GM10266 (cell line): ENCODE data around the gene PHTF2.

Experiments
- DNase-seq: peaks from one replicate; pipeline ENCODE4 v3.0.0; 2012; ENCODE audit errors: extremely low spot score
- CTCF ChIP-seq: IDR thresholded peaks from 2 replicates; pipeline ENCODE4 v1.5.1; 2012; ENCODE audit warnings: mild to moderate bottlenecking, low read depth; ENCODE audit not compliant: control insufficient read depth, insufficient read depth; ENCODE audit errors: missing control alignments

The PHTF2 gene

DNA sequence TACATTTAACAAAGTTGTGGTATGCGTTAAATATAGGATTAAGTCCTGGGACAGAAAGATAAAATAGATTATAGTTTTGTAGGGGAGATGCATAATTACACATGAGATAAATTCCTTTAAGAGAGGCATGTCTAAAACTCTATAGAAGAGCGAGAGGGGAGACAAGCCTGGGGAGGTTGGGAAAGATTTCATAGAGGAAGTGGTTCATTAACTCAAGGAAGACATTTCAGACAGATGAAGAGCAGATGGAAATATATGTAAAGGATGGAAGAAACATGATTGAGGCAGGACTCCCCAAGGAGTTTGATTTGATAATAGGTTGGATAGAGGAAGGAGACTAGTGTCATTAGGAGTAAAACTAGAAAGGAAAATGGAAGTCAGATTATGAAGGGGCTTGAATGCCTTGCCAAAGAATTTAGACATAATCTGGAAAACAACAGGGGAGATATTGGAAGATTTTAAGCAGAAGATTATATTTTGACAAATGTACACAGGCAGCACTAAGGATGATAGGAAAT, 96.1 kb downstream of the PHTF2 start:
- no peak for TF ChIP-seq CTCF
- DNase-seq = no peak

- no peak for TF ChIP-seq CTCF
- DNase-seq = no peak
These were observed 97.3 kb downstream of the PHTF2 start for GRCh38 chr7:77895905-77896304.

GRCh38 chr7:77897004-77897547, 98.5 kb downstream of the PHTF2 start:
- no peak for TF ChIP-seq CTCF

GRCh38 chr7:77899516-77899915, 100.9 kb downstream of the PHTF2 start:
- no peak for TF ChIP-seq CTCF

More at GRCh38 chr7:77897004-77897547, 98.5 kb downstream of the PHTF2 start:
- DNase-seq = peak; percentile 21

GRCh38 chr7:77903597-77903996, 105.0 kb downstream of the PHTF2 start:
- no peak for DNase-seq
- peak; percentile 43 for TF ChIP-seq CTCF

More at GRCh38 chr7:77899516-77899915, 100.9 kb downstream of the PHTF2 start:
- no peak for DNase-seq

GRCh38 chr7:77904252-77904651, 105.7 kb downstream of the PHTF2 start:
- DNase-seq = no peak
- TF ChIP-seq CTCF = no peak

- no peak for TF ChIP-seq CTCF
- no peak for DNase-seq
These were observed 108.7 kb downstream of the PHTF2 start for GRCh38 chr7:77907281-77907680.
